AG09319 (cell line): ENCODE data around the gene CD93.

Experiments used
- DNase-seq: peaks from one replicate; pipeline ENCODE4 v3.0.0-alpha.2; 2010; ENCODE audit warnings: low read depth; ENCODE audit errors: extremely low read depth
- TF ChIP-seq, protein P1 (sequence below): IDR thresholded peaks from 2 replicates; pipeline ENCODE4 v1.5.1; 2011; ENCODE audit warnings: low read depth, mild to moderate bottlenecking, inconsistent platforms, low read length, moderate library complexity

The CD93 gene

GRCh38 chr20:23072892-23073586 is 13.1 kb downstream of the CD93 start:
- DNase-seq, result no peak
- TF ChIP-seq, protein P1, sequence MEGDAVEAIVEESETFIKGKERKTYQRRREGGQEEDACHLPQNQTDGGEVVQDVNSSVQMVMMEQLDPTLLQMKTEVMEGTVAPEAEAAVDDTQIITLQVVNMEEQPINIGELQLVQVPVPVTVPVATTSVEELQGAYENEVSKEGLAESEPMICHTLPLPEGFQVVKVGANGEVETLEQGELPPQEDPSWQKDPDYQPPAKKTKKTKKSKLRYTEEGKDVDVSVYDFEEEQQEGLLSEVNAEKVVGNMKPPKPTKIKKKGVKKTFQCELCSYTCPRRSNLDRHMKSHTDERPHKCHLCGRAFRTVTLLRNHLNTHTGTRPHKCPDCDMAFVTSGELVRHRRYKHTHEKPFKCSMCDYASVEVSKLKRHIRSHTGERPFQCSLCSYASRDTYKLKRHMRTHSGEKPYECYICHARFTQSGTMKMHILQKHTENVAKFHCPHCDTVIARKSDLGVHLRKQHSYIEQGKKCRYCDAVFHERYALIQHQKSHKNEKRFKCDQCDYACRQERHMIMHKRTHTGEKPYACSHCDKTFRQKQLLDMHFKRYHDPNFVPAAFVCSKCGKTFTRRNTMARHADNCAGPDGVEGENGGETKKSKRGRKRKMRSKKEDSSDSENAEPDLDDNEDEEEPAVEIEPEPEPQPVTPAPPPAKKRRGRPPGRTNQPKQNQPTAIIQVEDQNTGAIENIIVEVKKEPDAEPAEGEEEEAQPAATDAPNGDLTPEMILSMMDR, result no peak

DNA sequence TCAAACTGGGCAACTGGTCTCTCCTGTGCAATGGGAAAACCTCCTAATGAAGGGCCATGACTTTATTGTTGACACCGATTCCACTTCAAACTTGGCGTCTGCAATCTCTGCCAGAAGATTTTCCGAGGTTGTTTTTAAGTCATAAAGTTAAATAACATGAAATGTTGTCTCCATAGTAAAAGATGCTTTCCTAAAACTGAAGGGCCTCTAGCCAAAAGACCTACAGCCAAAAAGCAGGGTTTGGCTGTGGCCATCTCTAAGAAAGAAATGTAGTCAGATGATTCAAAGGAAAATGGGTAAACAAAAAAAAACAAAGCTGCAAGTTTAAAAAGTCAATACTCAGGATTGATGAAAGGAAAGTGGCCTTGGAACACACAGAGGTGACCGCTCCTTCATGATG is 14.1 kb downstream of the CD93 start:
- no peak for DNase-seq
- TF ChIP-seq, protein P1, result no peak

- TF ChIP-seq, protein P1, result no peak
- no peak for DNase-seq
Observed at GRCh38 chr20:23071398-23071797, 14.7 kb downstream of the CD93 start.

- DNase-seq, result no peak
- TF ChIP-seq, protein P1, result no peak
Observed at GRCh38 chr20:23069108-23069507, 17.0 kb downstream of the CD93 start.

DNA sequence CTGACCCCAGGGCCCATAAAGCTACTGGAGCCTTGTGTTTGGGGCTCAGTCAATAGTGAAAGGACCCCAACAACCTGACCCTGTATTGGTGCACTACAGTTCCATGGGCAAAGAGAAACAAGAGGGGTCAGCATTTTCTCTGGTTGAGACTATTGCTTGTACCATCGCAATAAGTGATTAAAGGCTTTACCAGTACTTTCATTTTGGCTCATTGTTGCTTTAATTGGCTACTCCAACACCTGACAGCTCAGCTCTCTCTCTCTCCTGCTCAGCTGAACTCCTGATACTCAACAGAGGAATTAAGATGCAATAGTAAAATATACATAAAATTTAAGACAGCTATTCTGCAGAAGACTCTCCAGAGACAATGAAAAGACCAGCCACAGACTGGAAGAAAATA is 17.8 kb downstream of the CD93 start:
- TF ChIP-seq, protein P1, result no peak
- no peak for DNase-seq

DNA sequence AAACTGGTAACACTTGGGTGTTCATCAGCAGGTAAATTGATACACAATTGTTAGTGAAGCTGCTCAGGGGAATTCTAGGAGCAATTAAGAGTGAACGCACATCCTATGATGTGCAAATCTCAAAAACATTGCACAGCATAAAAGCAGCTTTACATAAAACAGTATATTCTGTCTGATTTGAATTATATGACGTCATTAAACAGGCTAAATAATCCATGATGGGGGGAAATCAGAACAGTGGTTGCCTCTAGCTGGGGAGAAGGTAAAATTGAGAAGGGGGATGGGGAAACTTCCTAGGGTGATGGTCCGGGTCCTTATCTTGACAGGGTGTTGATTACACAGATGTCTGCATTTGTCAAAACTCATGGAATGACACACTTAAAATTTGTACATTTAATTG is 19.4 kb downstream of the CD93 start:
- TF ChIP-seq, protein P1, result no peak
- no peak for DNase-seq

DNA sequence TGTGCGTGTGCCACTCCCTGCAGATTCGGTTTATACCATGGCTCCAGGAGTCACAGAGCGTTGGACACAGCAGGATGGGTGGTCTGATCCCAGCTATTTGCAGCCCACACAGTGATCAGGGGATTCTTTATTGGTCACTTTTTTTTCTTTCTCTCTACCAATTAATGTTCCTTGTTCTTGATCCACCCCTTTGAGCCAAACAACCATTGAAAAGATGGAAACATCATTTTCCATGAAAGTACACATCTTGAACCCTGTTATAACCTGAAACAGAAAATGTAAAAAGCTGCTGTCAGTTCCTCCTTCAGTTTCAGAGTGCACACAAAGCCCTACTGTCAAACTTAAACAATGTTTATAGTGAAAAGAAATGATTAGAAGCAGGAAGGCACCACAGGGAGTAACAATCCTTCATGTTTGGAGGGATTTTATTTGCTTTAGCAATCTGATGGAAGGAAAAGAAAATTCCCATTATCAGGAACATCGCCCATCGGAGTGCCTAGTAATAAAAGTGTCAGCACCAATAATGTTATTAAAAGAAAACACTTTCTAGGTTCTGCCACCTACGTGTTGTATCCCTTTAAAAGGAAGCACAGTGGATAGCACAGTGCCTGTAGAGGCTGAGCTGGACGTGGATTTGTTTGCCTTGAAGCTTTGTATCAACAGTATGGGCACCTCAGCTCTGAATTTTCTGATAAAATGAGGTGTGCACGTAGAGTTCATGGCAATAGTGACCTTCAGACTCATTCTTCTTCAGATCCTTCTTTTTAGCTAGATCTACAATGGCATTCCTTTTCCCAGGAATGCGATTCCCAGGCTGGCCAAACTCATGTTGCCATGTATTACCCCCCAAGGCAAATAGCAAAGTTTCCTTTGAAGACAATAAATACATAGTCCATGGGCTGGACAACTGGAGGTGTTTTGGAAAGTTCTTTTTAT is 20.6 kb downstream of the CD93 start:
- TF ChIP-seq, protein P1, result no peak
- no peak for DNase-seq
